Lower lobe of right lung (tissue), 2 donors: Measurements from ENCODE around the gene PAQR6. TPM values are rescaled to one million over a fixed set of nuclear protein-coding genes. Genes with fewer than 3 reads are reported as not detected.

Source experiments
- ATAC-seq, 2 donors: fragments of 200-7000 bp; cut with Tn5 transposase; one replicate each; pipeline ENCODE4 v1.9.1; 2020 to 2022; ENCODE audit warnings: mild to moderate bottlenecking in 2 of 2, moderate library complexity in 2 of 2
- DNase-seq: peaks from one replicate; pipeline ENCODE4 v3.0.0-alpha.2; 2020
- H3K27ac ChIP-seq: fragments of 200-600 bp; one replicate; pipeline ENCODE4 v1.8.0; 2022
- H3K27me3 ChIP-seq: fragments of 200-600 bp; one replicate; pipeline ENCODE4 v1.8.0; 2022; ENCODE audit warnings: low read depth
- H3K36me3 ChIP-seq: fragments of 200-600 bp; one replicate; pipeline ENCODE4 v1.8.0; 2022; ENCODE audit warnings: mild to moderate bottlenecking
- H3K4me1 ChIP-seq: fragments of 200-600 bp; one replicate; pipeline ENCODE4 v1.8.0; 2022
- H3K4me3 ChIP-seq: fragments of 200-600 bp; one replicate; pipeline ENCODE4 v1.8.0; 2022; ENCODE audit warnings: mild to moderate bottlenecking
- H3K9me3 ChIP-seq: fragments of 200-600 bp; one replicate; pipeline ENCODE4 v1.8.0; 2022
- CTCF ChIP-seq: fragments of 200-600 bp; IDR thresholded peaks from one replicate; pipeline ENCODE4 v1.8.0; 2022; ENCODE audit warnings: antibody characterized with exemption, mild to moderate bottlenecking
- intact Hi-C: fragments of 100-400 bp; cut with DNase I; formaldehyde crosslinking; loops from one replicate; pipeline ENCODE4 v1.11.0; 2022
- total RNA-seq: library from RNA; stranded (reverse); fragmentation: NEBNext Ultra II Directional; extraction: Animal tissue kit (Norgen Biotek cat#: 25700); gene quantifications from one replicate; pipeline ENCODE4 v1.2.1, GENCODE V29; 2021
- donor health status: DM: no; HTN: yes; CAD: no; lungs with severe emphysema.

The PAQR6 gene
- total RNA-seq, 1 donor from 2014 or later = 2.3 TPM

GRCh38 chr1:156242738-156243137, 5.1 kb downstream of the PAQR6 start:
- H3K27ac ChIP-seq = no peak overlapping the region
- ATAC-seq (no peak), DNase-seq (no peak)
- H3K27me3 ChIP-seq = peaks cover 11% of the 10 kb centered on the region
- H3K9me3 ChIP-seq = no peaks in the 10 kb centered on the region
- H3K4me3 ChIP-seq = no peak overlapping the region
- peaks cover 23% of the 10 kb centered on the region for H3K4me1 ChIP-seq
- no peak for TF ChIP-seq CTCF
- intact Hi-C loops = no loop called here
- peaks cover 32% of the 10 kb centered on the region for H3K36me3 ChIP-seq

- H3K36me3 ChIP-seq = peaks cover 40% of the 10 kb centered on the region
- TF ChIP-seq CTCF = no peak
- DNase-seq = no peak
- no peaks in the 10 kb centered on the region for H3K9me3 ChIP-seq
- peaks cover 16% of the 10 kb centered on the region for H3K4me1 ChIP-seq
- no peak within 1 kb of the TSS for H3K4me3 ChIP-seq
- no peak for ATAC-seq
- intact Hi-C loops = no loop called here
- peaks cover 11% of the 10 kb centered on the region for H3K27me3 ChIP-seq
- H3K27ac ChIP-seq = no peak within 1 kb of the TSS
Measured at GRCh38 chr1:156241926-156242325, 5.9 kb downstream of the PAQR6 start, which contains the start of gene BGLAP. Gene BGLAP, plus strand, starts transcription at chr1:156242184. Its CDS starts 48 bp downstream, at chr1:156242232.

GRCh38 chr1:156241311-156241811, 6.5 kb downstream of the PAQR6 start:
- peaks cover 11% of the 10 kb centered on the region for H3K27me3 ChIP-seq
- DNase-seq (no peak), ATAC-seq (no peak)
- peaks cover 12% of the 10 kb centered on the region for H3K4me1 ChIP-seq
- TF ChIP-seq CTCF = no peak
- no peak overlapping the region for H3K27ac ChIP-seq
- H3K9me3 ChIP-seq = no peaks in the 10 kb centered on the region
- intact Hi-C loops = no loop called here
- peaks cover 46% of the 10 kb centered on the region for H3K36me3 ChIP-seq
- H3K4me3 ChIP-seq = no peak overlapping the region

- H3K27ac ChIP-seq = no peak overlapping the region
- DNase-seq (no peak), ATAC-seq (no peak)
- H3K36me3 ChIP-seq = peaks cover 73% of the 10 kb centered on the region
- intact Hi-C loops = no loop called here
- H3K27me3 ChIP-seq = no peaks in the 10 kb centered on the region
- no peak for TF ChIP-seq CTCF
- H3K4me1 ChIP-seq = no peaks in the 10 kb centered on the region
- no peak overlapping the region for H3K4me3 ChIP-seq
- H3K9me3 ChIP-seq = no peaks in the 10 kb centered on the region
Measured at GRCh38 chr1:156238248-156238647, 9.6 kb downstream of the PAQR6 start.

GRCh38 chr1:156236164-156236563, 11.7 kb downstream of the PAQR6 start:
- no peak overlapping the region for H3K4me3 ChIP-seq
- ATAC-seq (no peak), DNase-seq (no peak)
- intact Hi-C loops = no loop called here
- H3K9me3 ChIP-seq = no peaks in the 10 kb centered on the region
- no peak overlapping the region for H3K27ac ChIP-seq
- H3K36me3 ChIP-seq = peaks cover 84% of the 10 kb centered on the region
- no peak for TF ChIP-seq CTCF
- no peaks in the 10 kb centered on the region for H3K4me1 ChIP-seq
- no peaks in the 10 kb centered on the region for H3K27me3 ChIP-seq
